Superior temporal gyrus (tissue), 1 donor: ENCODE results near the gene ACP5.
"Not testable (repeated sequence)": the region's sequence is repeated elsewhere in the genome, so short reads cannot be mapped to it uniquely, and the experiment has no call there.

Experiments
- DNase-seq: peaks from one replicate; pipeline ENCODE4 v3.0.0-alpha.2; 2016; ENCODE audit errors: extremely low spot score

Gene ACP5

DNA sequence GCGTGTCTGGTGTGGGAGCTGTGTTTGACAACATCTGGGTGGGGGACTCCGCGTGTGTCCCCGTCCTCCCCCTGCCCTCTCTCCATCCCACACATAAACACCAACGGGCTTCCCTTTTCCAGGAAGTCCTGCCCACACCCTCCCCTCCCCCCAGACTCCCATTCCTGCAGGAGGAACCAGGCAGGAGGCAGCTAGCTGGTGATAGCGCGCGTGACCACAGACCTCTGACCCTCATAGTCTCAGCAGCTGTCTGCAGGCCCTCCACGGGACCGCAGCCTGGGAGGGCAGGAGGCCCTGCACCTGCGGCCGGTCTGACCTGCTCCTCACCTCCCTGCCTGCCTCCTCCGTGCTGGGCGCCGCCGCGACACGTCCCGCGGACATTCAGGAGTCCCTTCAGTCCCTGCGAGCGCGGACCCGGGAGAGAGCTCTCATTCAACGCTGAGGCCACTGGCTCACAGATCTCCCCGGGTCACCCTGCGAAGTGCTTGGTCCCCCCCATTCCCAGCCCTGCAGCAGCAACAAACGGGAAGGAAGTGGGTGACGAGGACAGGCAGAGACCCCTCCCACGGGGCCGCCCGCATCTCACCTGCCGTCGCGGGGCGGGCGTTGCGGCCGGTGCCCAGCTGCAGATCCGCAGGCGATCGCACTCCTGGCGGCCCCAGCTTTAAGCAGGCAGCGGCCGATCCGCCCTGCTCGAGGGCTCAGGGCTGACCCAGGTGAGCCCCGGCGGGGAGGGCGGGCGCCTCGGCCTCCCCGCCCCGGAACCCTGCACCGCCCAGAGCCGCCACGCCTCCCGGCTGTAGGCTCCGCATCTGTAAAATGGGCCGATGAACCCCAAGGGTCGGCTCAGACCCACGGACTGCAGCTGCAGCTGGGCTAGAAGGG lies 1.1 kb upstream of the ACP5 start:
- no peak for DNase-seq

GRCh38 chr19:11576227-11576626 lies 1.2 kb downstream of the ACP5 start:
- no peak for DNase-seq

DNA sequence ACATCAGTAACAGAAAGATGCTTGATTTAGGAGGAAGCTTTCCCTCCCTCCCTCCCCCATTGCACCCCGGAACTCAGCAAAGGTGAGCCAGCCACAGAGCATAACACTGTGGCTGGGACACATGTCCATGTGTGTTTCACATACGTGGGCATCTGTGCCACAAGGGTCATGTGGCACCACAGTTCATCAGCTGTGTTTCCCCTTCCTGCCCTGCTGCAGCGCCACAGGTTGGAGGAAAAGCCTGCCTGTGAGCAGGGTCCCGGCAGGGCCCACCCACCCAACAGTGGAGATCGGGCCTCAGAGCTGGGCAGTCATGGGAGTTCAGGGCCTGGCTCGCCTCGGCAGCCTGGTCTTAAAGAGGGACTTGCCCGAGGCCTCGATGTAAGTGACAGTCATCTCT lies 2.8 kb downstream of the ACP5 start:
- DNase-seq: no peak

GRCh38 chr19:11573763-11574162 lies 3.7 kb downstream of the ACP5 start:
- not testable (repeated sequence) for DNase-seq

GRCh38 chr19:11573354-11573753 lies 4.1 kb downstream of the ACP5 start:
- not testable (repeated sequence) for DNase-seq

- no peak for DNase-seq
Observed at GRCh38 chr19:11570039-11570462, 7.4 kb downstream of the ACP5 start.

GRCh38 chr19:11566164-11566563 lies 11.3 kb downstream of the ACP5 start:
- no peak for DNase-seq

GRCh38 chr19:11565649-11565980 lies 11.8 kb downstream of the ACP5 start:
- not testable (repeated sequence) for DNase-seq

GRCh38 chr19:11564082-11564807 lies 13.2 kb downstream of the ACP5 start:
- not testable (repeated sequence) for DNase-seq

DNA sequence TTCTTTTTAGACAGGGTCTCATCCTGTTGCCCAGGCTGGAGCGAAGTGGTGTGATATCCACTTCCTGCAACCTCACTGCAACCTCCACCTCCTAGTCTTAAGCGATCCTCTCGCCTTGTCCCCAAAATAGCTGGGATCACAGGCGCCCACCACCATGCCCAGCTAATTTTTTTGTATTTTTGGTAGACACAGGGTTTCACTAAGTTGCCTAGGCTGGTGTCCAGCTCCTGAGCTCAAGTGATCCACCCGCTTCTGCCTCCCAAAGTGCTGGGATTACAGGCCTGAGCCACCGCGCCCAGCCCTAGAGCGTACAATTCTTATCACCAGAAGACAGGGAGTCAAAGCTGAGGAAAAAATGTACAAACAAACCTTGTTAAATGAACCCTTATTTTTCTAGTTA lies 13.9 kb downstream of the ACP5 start:
- DNase-seq: no peak

DNA sequence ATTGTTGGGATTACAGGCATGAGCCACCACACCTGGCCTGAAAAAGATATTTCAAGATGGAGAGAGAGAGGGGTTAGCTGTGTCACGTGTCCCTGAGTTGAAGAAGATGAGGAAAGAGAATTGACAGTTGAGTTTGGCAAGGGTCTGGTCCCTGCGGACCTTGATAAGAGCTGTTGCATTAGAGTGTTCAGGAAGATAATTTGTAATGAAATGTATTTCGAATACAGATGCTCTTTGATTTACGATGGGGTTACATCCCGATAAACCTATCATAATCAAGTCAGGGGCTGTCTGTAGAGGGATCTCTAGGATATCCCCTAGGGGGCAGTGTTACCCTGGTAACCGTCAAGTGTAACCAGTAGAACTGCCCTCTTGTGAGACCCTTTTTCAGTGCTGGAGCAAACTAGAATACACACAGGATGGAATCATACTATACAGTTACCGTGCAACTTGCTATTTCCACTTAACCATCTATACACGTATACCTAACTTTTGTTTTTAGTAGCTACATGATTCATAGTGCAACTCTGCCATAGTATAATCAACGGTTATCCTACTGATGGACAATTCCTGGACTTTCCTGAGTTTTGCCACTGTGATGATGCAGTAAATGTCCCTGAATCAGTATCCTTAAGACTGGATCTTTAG lies 16.9 kb downstream of the ACP5 start:
- peak; percentile 82 for DNase-seq

GRCh38 chr19:11558881-11559828 lies 18.3 kb downstream of the ACP5 start, which contains the start of gene ELOF1:
TSS of gene ELOF1 (minus strand) at chr19:11559230. CDS start at chr19:11554347, 4,883 bp downstream.
- peak; percentile 99 for DNase-seq

- DNase-seq: no peak
Observed at GRCh38 chr19:11556634-11557420, 20.6 kb downstream of the ACP5 start.

DNA sequence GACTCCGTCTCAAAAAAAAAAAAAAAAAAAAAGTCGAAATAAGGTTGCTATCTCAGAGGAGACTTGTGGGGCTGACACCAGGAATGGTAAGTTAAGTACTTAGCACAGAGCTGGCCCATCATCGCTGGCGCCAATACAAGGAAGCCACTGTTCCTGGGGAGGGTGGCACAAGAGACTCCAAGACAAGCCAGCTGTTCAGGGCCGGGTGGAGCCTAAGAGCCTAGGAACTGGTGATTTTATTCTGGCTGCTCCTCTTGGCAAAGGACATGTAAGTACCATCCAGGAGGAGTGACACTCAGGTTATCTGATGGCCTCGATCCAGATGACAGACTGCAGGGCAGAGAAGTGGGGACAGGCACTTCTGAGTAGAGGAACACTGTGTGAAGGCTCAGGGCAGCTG lies 22.2 kb downstream of the ACP5 start:
- DNase-seq: no peak

DNA sequence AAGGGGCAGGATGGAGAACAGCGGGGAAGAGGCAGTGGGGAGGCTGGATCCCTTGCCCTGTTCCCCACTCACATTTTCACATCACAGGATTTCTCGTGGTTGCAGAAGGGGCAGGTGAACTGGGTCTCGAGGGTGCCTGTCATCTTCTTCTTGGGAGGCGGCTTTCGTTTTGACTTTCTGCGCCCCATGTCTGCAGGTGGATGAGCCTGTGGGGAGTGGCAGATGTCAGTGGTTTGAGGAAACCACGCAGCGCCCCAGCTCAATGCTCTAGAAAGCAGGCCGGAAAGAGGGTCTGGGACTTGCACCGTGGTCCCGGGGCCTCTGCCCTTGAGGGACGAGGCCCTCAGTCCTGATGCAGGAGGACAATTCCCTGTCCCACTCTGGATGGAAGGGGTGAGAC lies 23.3 kb downstream of the ACP5 start:
- DNase-seq: no peak

- DNase-seq: no peak
Observed at GRCh38 chr19:11552666-11553372, 24.6 kb downstream of the ACP5 start.

GRCh38 chr19:11551603-11552235 lies 25.7 kb downstream of the ACP5 start:
- no peak for DNase-seq

DNA sequence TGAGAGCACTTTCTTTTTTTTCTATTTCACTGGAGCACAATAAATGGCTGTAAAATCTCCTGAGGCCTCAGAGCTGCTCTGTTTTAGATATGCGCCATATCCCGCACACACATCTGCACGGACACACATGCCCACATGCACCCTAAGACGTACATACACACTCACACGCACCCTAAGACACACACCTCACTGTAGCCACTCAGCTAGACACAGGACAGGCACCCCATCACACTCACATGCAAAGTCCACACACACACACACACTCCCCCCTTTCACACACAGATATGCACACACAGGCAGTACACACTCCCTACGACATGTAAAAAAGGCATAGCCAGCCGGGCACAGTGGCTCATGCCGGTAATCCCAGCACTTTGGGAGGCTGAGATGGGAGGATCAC lies 27.2 kb downstream of the ACP5 start:
- no peak for DNase-seq

- no peak for DNase-seq
Observed at GRCh38 chr19:11549386-11549953, 28.0 kb downstream of the ACP5 start.
